ENCODE measurements around the gene INSYN2B. TPM values are rescaled to one million over a fixed set of nuclear protein-coding genes. Genes with fewer than 3 reads are reported as not detected.

INSYN2B gene
- total and polyA plus RNA-seq, 2 experiments from 2014 or later: not detected

DNA sequence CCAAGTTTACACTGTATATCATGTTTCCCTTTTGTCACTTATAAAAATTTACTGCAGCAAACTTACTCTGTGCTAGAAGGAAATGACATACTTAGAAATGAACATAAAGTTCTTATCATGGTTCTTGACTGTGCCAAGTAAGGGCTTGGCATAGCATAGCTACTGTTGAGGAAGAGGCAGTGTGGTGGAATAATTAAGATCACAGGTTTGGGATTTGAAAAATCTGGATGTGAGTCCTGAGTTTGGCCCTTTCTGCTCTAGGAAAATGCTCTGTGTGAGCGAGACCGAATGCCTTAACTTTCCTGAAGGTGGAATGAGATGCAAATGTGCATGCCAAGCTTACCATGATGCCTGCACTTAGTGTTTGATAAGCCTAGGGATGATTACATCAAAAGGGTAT lies 99.5 kb downstream of the INSYN2B start (continued):
- TF ChIP-seq, protein P1, sequence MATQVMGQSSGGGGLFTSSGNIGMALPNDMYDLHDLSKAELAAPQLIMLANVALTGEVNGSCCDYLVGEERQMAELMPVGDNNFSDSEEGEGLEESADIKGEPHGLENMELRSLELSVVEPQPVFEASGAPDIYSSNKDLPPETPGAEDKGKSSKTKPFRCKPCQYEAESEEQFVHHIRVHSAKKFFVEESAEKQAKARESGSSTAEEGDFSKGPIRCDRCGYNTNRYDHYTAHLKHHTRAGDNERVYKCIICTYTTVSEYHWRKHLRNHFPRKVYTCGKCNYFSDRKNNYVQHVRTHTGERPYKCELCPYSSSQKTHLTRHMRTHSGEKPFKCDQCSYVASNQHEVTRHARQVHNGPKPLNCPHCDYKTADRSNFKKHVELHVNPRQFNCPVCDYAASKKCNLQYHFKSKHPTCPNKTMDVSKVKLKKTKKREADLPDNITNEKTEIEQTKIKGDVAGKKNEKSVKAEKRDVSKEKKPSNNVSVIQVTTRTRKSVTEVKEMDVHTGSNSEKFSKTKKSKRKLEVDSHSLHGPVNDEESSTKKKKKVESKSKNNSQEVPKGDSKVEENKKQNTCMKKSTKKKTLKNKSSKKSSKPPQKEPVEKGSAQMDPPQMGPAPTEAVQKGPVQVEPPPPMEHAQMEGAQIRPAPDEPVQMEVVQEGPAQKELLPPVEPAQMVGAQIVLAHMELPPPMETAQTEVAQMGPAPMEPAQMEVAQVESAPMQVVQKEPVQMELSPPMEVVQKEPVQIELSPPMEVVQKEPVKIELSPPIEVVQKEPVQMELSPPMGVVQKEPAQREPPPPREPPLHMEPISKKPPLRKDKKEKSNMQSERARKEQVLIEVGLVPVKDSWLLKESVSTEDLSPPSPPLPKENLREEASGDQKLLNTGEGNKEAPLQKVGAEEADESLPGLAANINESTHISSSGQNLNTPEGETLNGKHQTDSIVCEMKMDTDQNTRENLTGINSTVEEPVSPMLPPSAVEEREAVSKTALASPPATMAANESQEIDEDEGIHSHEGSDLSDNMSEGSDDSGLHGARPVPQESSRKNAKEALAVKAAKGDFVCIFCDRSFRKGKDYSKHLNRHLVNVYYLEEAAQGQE (IDR thresholded peaks at IDR 0.05; ENCODE audit: unreplicated experiment): no peak
- TF ChIP-seq CREB1 (CRISPR knock-in tag; IDR thresholded peaks at IDR 0.05; ENCODE audit: low read depth) (no peak), JUNB (IDR thresholded peaks at IDR 0.05; ENCODE audit: unreplicated experiment) (no peak), EZH2phosphoT487 (IDR thresholded peaks at IDR 0.05; ENCODE audit: unreplicated experiment) (no peak), ZNF114 (CRISPR knock-in tag; IDR thresholded peaks at IDR 0.05) (no peak), POLR2AphosphoS5 (IDR thresholded peaks at IDR 0.05; ENCODE audit: low read depth) (no peak), EZH2 (IDR thresholded peaks at IDR 0.05; ENCODE audit: low read depth, unreplicated experiment) (no peak)

DNA sequence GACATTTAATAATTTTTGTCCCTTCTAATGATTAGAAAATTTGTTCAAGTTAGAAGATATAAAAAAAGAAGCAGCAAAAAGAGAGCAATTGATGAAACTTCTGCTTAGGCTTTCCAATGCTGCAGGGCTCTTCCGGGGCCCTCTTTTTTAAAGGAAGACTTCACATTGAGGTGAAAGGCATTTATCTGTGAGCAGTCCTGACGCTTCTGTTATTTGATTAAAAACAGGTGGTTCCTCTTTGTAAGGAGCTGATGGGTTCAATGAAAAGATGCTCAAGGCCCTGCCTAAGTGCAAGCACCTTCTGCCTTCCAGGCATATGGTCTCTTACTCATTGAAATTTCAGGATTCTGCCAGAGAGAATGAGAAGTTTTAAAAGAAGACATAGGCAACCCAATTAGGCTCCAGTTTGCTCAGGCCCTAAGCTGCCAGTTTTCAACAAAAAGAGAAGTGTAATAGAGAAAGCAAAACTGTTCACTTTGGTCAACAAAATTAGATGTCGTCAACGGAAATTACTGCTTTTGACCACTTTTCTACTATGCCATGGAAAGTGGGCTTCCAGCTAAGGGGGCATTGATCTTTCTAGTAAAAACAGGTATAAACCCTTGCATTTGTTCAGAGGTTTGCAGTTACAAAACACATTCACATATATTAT lies 100.2 kb downstream of the INSYN2B start:
- H3K4me3 ChIP-seq: no peak overlapping the region
- no peaks in the 10 kb centered on the region for H4K20me1 ChIP-seq (replicated peaks; ENCODE audit: insufficient read depth)
- DNase-seq (ENCODE audit: low spot score) (no peak), ATAC-seq (no peak)
- Mint-ChIP-seq H3K27ac (no peak overlapping the region), H3K4me1 (peaks cover 9% of the 10 kb centered on the region; the same call in 2 of the 3 replicates), H3K36me3 (ENCODE audit: low read depth) (no peaks in the 10 kb centered on the region), H3K9me3 (no peaks in the 10 kb centered on the region), H3K27me3 (ENCODE audit: insufficient read depth, low read depth, poor library complexity) (peaks cover 3% of the 10 kb centered on the region), H3K4me3 (no peak overlapping the region)
- H3K27me3 ChIP-seq (ENCODE audit: insufficient read depth): no peaks in the 10 kb centered on the region
- no peak for TF ChIP-seq EZH2phosphoT487 (IDR thresholded peaks at IDR 0.05; ENCODE audit: unreplicated experiment)
- TF ChIP-seq, protein P2, sequence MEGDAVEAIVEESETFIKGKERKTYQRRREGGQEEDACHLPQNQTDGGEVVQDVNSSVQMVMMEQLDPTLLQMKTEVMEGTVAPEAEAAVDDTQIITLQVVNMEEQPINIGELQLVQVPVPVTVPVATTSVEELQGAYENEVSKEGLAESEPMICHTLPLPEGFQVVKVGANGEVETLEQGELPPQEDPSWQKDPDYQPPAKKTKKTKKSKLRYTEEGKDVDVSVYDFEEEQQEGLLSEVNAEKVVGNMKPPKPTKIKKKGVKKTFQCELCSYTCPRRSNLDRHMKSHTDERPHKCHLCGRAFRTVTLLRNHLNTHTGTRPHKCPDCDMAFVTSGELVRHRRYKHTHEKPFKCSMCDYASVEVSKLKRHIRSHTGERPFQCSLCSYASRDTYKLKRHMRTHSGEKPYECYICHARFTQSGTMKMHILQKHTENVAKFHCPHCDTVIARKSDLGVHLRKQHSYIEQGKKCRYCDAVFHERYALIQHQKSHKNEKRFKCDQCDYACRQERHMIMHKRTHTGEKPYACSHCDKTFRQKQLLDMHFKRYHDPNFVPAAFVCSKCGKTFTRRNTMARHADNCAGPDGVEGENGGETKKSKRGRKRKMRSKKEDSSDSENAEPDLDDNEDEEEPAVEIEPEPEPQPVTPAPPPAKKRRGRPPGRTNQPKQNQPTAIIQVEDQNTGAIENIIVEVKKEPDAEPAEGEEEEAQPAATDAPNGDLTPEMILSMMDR (conservative IDR thresholded peaks at IDR 0.05; ENCODE audit: low read depth in 2 of 2): no peak
- peaks cover 7% of the 10 kb centered on the region; the same call in 1 of the 2 replicates for H3K9me2 ChIP-seq (ENCODE audit: insufficient read depth)
- H3K36me3 ChIP-seq (ENCODE audit: insufficient read depth): no peaks in the 10 kb centered on the region
- no peak overlapping the region for H2AFZ ChIP-seq
- H3F3A ChIP-seq (replicated peaks; ENCODE audit: low read depth): no peaks in the 10 kb centered on the region
- 0 out of 2 replicates have a peak overlapping the region, but pooled peaks have one; percentile 6 for H3K27ac ChIP-seq (ENCODE audit: low read depth)
- H3K79me2 ChIP-seq (replicated peaks; ENCODE audit: insufficient read depth): no peaks in the 10 kb centered on the region
- H3K4me2 ChIP-seq: no peak overlapping the region
- peaks cover 4% of the 10 kb centered on the region; the same call in 1 of the 2 replicates for H3K4me1 ChIP-seq (ENCODE audit: insufficient read depth)
